Sigmoid colon (tissue), 4 donors: ENCODE data around the gene FNDC11.

Experiments used
- CTCF ChIP-seq, 4 experiments: fragments of 450-650 bp in 3 of 4; fragments of 200-600 bp in 1 of 4; IDR thresholded peaks; one replicate each; pipeline ENCODE4 v1.5.1; 2016 to 2019; ENCODE audit warnings: antibody characterized with exemption in 4 of 4, mild to moderate bottlenecking in 3 of 4, moderate library complexity in 2 of 4
- POLR2AphosphoS5 ChIP-seq, 4 donors: sonication (generic); formaldehyde crosslinking; IDR thresholded peaks; one replicate each; pipeline ENCODE4 v1.6.1; 2017; ENCODE audit warnings: antibody characterized with exemption in 4 of 4

GRCh38 chr20:63522091-63522868 lies 31.7 kb upstream of the FNDC11 start:
- TF ChIP-seq CTCF (IDR thresholded peaks at IDR 0.05) = no peak
- no peak for TF ChIP-seq POLR2AphosphoS5 (IDR thresholded peaks at IDR 0.05)
